Esophagus muscularis mucosa (tissue), 3 donors: ENCODE results near the gene DNAH2.

ENCODE experiments used
- CTCF ChIP-seq, 3 experiments: fragments of 200-600 bp in 2 of 3; fragments of 450-650 bp in 1 of 3; sonication (generic) in 2 of 3; IDR thresholded peaks; one replicate each; pipeline ENCODE4 v1.5.1; 2017 to 2019; ENCODE audit warnings: antibody characterized with exemption in 3 of 3, mild to moderate bottlenecking in 2 of 3, moderate library complexity in 1 of 3
- POLR2A ChIP-seq: fragments of 450-650 bp; IDR thresholded peaks from one replicate; pipeline ENCODE4 v1.6.1; 2017; ENCODE audit warnings: antibody characterized with exemption, moderate library complexity, mild to moderate bottlenecking, low read depth
- POLR2AphosphoS5 ChIP-seq, 2 donors: sonication (generic); formaldehyde crosslinking; IDR thresholded peaks; one replicate each; pipeline ENCODE4 v1.6.1; 2017; ENCODE audit warnings: antibody characterized with exemption in 2 of 2

GRCh38 chr17:7875804-7876370 is 158.3 kb downstream of the DNAH2 start:
- TF ChIP-seq CTCF (IDR thresholded peaks at IDR 0.05) (no peak), POLR2A (no peak), POLR2AphosphoS5 (IDR thresholded peaks at IDR 0.05) (no peak)
